ENCODE results near the gene MLN. TPM values are rescaled to one million over a fixed set of nuclear protein-coding genes. Genes with fewer than 3 reads are reported as not detected.

MLN gene
- total and polyA plus RNA-seq, 3 experiments from 2014 or later: not detected

DNA sequence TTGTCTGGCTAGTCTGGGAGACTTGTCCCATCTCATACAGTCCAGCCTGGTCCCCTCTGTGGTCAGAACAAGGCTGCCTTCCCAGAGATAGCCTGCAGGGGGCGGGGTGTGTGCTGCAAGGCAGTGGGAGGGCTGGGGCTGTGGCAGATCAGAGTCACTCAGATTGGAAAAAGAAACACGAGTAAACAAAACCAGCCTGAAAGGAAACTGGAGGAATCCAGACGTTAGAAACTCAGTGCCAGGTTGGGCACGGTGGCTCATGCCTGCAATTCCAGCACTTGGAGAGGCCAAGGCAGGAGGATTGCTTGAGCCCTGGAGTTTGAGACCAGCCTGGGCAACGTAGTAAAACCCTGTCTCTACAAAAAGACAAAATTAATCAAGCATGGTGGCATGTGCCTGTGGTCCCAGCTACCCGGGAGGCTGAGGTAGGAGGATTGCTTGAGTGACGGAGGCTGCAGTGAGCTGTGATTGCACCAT is 35.1 kb downstream of the MLN start:
- H3K9me3 ChIP-seq (ENCODE audit: low read length): no peaks in the 10 kb centered on the region
- Mint-ChIP-seq H3K27me3 (peaks cover 6 to 18% of the 10 kb centered on the region in 2 donors), H3K27ac (no peak overlapping the region), H3K9me3 (no peaks in the 10 kb centered on the region), H3K36me3 (peaks cover 0 to 18% (median 2%) of the 10 kb centered on the region in 3 donors), H3K4me1 (peaks cover 13 to 23% (median 16%) of the 10 kb centered on the region in 3 donors), H3K4me3 (no peak overlapping the region)
- ChIA-PET CTCF (interaction anchor here (1.1 to 8.6 kb wide), 12 partner anchors 9 to 387 kb away, joined by 3 to 106 read pairs (median 6); partner anchors contain the start of gene UQCC2), POLR2A (no interaction called here)
- H3K4me3 ChIP-seq (ENCODE audit: low read length): no peak overlapping the region
- no peaks in the 10 kb centered on the region for H3K27me3 ChIP-seq (ENCODE audit: insufficient read depth, low read length, poor library complexity, severe bottlenecking)
- peaks cover 6% of the 10 kb centered on the region for H3K4me1 ChIP-seq (ENCODE audit: insufficient read depth, low read length)
- no peak overlapping the region for H3K27ac ChIP-seq (ENCODE audit: low read depth, low read length)
- peaks cover 8% of the 10 kb centered on the region for H3K36me3 ChIP-seq (ENCODE audit: insufficient read depth, low read length)
- DNase-seq: peak; percentile 49 to 77 (median 55)

DNA sequence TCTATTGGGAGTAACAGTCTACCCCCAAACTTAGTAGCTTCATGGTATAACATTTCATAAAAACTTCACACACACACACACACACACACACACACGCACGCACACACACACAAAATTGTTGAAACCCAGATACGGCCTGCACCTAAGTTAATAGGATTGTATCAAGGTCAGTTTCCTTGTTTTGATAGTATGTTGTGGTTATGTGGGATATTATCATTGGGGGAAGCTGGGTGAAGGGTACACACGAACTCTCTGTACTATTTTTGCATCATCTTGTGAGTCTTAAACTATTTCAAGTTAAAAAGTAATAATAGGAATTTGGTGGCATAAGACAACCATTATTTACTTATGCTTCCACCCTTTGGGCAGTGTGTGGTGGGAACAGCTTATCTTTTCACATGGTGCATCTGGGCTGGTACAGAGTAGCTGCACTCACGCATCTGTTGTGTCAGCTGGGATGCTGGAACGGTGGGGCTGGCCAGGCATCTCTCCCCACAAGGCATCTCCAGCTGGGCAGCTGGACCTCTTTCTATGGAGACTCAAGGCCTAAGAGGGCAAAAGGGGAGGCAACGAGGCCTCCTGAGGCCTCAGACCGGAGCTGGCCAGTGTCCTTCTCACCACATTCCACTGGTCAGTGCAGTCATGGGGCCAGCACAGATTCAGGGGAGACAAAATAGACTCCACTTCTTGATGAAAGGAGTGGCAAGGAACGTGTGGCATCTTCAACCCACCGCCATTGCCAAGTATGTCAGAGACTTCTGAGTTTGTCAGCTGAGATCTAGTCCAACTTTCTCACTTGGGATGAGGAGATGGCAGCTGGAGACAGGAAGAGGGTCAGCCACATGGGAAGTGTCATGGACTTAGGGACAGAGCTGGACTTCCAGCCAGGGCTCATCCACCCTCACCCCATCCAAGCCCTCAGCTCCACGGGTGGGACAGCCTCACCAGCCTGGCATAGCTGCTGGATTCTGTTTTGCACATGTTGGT is 36.6 kb downstream of the MLN start:
- Histone ChIP-seq H3K27ac (ENCODE audit: low read depth, low read length) (no peak overlapping the region), H3K27me3 (ENCODE audit: insufficient read depth, low read length, poor library complexity, severe bottlenecking) (no peaks in the 10 kb centered on the region), H3K4me1 (ENCODE audit: insufficient read depth, low read length) (peaks cover 6% of the 10 kb centered on the region), H3K9me3 (ENCODE audit: low read length) (no peaks in the 10 kb centered on the region), H3K36me3 (ENCODE audit: insufficient read depth, low read length) (peaks cover 2% of the 10 kb centered on the region), H3K4me3 (ENCODE audit: low read length) (no peak overlapping the region)
- no peaks in the 10 kb centered on the region for H3K9me3 Mint-ChIP-seq
- H3K36me3 Mint-ChIP-seq: peaks cover 0 to 6% (median 0%) of the 10 kb centered on the region in 3 donors
- H3K27me3 Mint-ChIP-seq: peaks cover 8 to 18% of the 10 kb centered on the region in 2 donors
- H3K4me1 Mint-ChIP-seq: peaks cover 8 to 18% (median 8%) of the 10 kb centered on the region in 3 donors
- ChIA-PET POLR2A (no interaction called here), CTCF (interaction anchor here (1.1 to 8.6 kb wide), 12 partner anchors 7 to 388 kb away, joined by 3 to 106 read pairs (median 6); partner anchors contain the start of gene UQCC2)
- H3K27ac Mint-ChIP-seq: no peak overlapping the region
- no peak overlapping the region for H3K4me3 Mint-ChIP-seq
- no peak for DNase-seq

DNA sequence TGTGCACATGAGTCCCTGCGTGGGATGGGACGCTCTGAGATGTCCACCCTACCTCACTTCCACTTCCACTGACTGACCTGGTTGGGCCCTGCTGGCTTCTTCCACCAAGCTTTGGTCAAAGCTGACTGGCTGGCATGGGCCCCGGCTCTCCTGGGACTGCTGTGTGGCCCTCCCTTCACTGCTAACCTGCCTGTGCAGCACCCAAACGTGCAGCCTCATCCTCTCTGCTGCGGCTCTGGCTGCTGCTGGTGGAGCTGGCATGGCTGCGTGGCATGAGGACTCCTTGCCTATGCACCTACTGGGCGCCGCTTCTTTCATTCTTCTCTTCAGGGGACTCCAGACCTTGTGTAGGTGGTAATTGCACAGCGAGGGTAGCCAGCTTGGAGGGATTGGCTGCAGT is 38.4 kb downstream of the MLN start:
- ChIA-PET POLR2A (no interaction called here), CTCF (no interaction called here)
- Mint-ChIP-seq H3K4me1 (peaks cover 0 to 12% (median 1%) of the 10 kb centered on the region in 3 donors), H3K4me3 (no peak overlapping the region), H3K36me3 (no peaks in the 10 kb centered on the region), H3K27ac (no peak overlapping the region), H3K9me3 (no peaks in the 10 kb centered on the region), H3K27me3 (peaks cover 8 to 18% of the 10 kb centered on the region in 2 donors)
- no peak overlapping the region for H3K27ac ChIP-seq (ENCODE audit: low read depth, low read length)
- H3K4me3 ChIP-seq (ENCODE audit: low read length): no peak overlapping the region
- H3K9me3 ChIP-seq (ENCODE audit: low read length): no peaks in the 10 kb centered on the region
- DNase-seq: no peak
- no peaks in the 10 kb centered on the region for H3K27me3 ChIP-seq (ENCODE audit: insufficient read depth, low read length, poor library complexity, severe bottlenecking)
- H3K36me3 ChIP-seq (ENCODE audit: insufficient read depth, low read length): no peaks in the 10 kb centered on the region
- H3K4me1 ChIP-seq (ENCODE audit: insufficient read depth, low read length): no peaks in the 10 kb centered on the region

DNA sequence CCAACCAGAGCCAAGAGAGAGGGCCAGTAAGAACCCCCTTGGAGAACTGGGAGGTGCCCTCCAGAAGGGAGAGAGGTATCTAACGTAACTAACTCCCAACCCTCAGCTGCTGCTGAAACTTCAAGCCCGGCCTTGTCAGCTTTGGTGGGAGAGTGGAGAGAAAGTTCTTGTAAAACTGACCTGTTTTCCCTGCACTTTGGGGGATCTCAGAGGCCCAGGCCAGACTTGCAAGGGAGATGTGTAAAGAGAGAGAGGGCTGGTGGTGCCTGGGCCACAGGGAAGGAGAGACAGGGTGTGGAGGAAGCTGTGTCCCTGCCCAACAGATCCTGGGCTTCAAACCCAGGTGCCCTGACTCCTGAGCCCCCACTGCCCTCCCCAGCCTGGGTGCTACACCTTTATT is 39.8 kb downstream of the MLN start:
- POLR2A ChIA-PET: no interaction called here
- Mint-ChIP-seq H3K36me3 (no peaks in the 10 kb centered on the region), H3K4me1 (peaks cover 0 to 12% (median 1%) of the 10 kb centered on the region in 3 donors), H3K9me3 (no peaks in the 10 kb centered on the region), H3K27ac (no peak overlapping the region), H3K4me3 (no peak overlapping the region), H3K27me3 (peaks cover 7 to 18% of the 10 kb centered on the region in 2 donors)
- H3K27ac ChIP-seq (ENCODE audit: low read depth, low read length): no peak overlapping the region
- H3K9me3 ChIP-seq (ENCODE audit: low read length): no peaks in the 10 kb centered on the region
- CTCF ChIA-PET: interaction anchor here (1.3 to 2.4 kb wide), 3 partner anchors 8 to 391 kb away, joined by 3 to 13 read pairs (median 6); no protein-coding TSS in a partner anchor
- no peak for DNase-seq
- no peak overlapping the region for H3K4me3 ChIP-seq (ENCODE audit: low read length)
- no peaks in the 10 kb centered on the region for H3K4me1 ChIP-seq (ENCODE audit: insufficient read depth, low read length)
- no peaks in the 10 kb centered on the region for H3K36me3 ChIP-seq (ENCODE audit: insufficient read depth, low read length)
- H3K27me3 ChIP-seq (ENCODE audit: insufficient read depth, low read length, poor library complexity, severe bottlenecking): no peaks in the 10 kb centered on the region

DNA sequence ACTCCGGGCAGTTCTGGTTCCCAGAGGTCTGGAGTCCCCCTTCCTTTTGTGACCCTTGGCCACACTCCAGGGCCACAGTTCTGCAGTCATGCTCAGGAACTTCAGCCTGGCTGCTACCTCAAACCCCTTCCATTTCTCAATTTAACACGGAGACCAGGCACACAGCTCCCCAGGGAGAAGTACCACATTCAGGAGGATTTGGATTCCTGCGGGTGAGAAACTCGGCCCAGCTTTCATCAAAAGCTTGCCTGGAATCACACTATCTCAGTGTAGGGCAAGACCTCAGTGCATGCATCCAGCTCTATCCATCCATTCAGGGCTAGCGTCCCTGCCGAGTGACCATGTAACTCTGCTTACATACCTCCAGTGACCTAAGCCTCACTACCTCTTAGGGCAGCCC is 40.3 kb downstream of the MLN start:
- Histone ChIP-seq H3K27me3 (ENCODE audit: insufficient read depth, low read length, poor library complexity, severe bottlenecking) (no peaks in the 10 kb centered on the region), H3K4me1 (ENCODE audit: insufficient read depth, low read length) (no peaks in the 10 kb centered on the region), H3K36me3 (ENCODE audit: insufficient read depth, low read length) (no peaks in the 10 kb centered on the region), H3K9me3 (ENCODE audit: low read length) (no peaks in the 10 kb centered on the region), H3K4me3 (ENCODE audit: low read length) (no peak overlapping the region), H3K27ac (ENCODE audit: low read depth, low read length) (no peak overlapping the region)
- Mint-ChIP-seq H3K4me3 (no peak overlapping the region), H3K36me3 (no peaks in the 10 kb centered on the region), H3K27ac (peak overlapping the region in 1 of 8 donors; percentile 65), H3K4me1 (peaks cover 0 to 9% (median 1%) of the 10 kb centered on the region in 3 donors), H3K27me3 (peaks cover 7 to 16% of the 10 kb centered on the region in 2 donors), H3K9me3 (no peaks in the 10 kb centered on the region)
- ChIA-PET POLR2A (no interaction called here), CTCF (interaction anchor here (1.3 to 2.4 kb wide), 3 partner anchors 8 to 392 kb away, joined by 3 to 13 read pairs (median 6); no protein-coding TSS in a partner anchor)
- no peak for DNase-seq

- POLR2A ChIA-PET: no interaction called here
- H3K9me3 ChIP-seq (ENCODE audit: low read length): no peaks in the 10 kb centered on the region
Observed at GRCh38 chr6:33762713-33763112, 41.1 kb downstream of the MLN start.

DNA sequence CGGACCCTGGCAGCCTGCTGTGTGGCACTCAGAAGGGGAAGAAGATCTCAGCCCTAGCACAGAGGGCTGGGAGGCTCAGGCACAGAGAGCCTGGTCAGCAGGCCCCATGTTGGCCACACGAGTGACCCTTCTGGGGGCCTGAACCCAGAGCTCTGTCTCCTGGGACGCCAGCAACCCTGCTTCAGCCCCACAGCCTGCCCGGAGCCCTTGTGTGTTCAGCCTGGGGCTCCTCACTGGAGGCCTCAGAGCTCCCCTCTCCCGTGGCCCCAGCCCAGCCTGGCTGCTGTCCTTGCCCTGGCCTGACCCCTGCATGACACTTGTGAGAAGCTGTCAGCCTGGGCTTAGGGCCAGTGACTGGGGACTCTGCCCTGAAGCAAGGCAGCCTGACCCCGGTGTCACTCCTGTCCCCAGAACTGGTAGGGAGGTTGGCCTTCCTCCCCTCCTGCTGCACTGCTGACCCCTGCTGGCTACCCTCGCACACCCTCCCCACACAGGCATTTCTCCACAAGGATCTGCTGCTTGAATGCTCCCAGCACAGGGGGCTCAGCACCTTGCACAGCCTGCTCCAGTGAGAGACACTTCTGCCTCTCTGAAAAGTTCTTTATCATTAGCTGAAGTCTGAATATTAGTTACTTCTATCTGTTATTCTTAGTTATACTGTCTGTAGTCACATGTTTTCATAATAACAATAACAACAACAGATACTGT is 41.7 kb downstream of the MLN start:
- Mint-ChIP-seq H3K36me3 (no peaks in the 10 kb centered on the region), H3K27ac (no peak overlapping the region), H3K4me3 (peak overlapping the region in 1 of 7 donors; percentile 7), H3K4me1 (peaks cover 0 to 7% (median 1%) of the 10 kb centered on the region in 3 donors), H3K27me3 (peaks cover 5 to 16% of the 10 kb centered on the region in 2 donors), H3K9me3 (no peaks in the 10 kb centered on the region)
- Histone ChIP-seq H3K27ac (ENCODE audit: low read depth, low read length) (no peak overlapping the region), H3K4me1 (ENCODE audit: insufficient read depth, low read length) (no peaks in the 10 kb centered on the region), H3K4me3 (ENCODE audit: low read length) (no peak overlapping the region), H3K9me3 (ENCODE audit: low read length) (no peaks in the 10 kb centered on the region), H3K27me3 (ENCODE audit: insufficient read depth, low read length, poor library complexity, severe bottlenecking) (no peaks in the 10 kb centered on the region), H3K36me3 (ENCODE audit: insufficient read depth, low read length) (no peaks in the 10 kb centered on the region)
- ChIA-PET POLR2A (no interaction called here), CTCF (interaction anchor here (1.1 to 2.4 kb wide), 4 partner anchors 10 to 266 kb away, joined by 3 to 13 read pairs (median 4); no protein-coding TSS in a partner anchor)
- peak in 2 of 5 donors; percentile 18 to 21 for DNase-seq

More at GRCh38 chr6:33762713-33763112, 41.1 kb downstream of the MLN start:
- Mint-ChIP-seq H3K4me1 (peaks cover 0 to 7% (median 1%) of the 10 kb centered on the region in 3 donors), H3K36me3 (no peaks in the 10 kb centered on the region), H3K27ac (no peak overlapping the region), H3K9me3 (no peaks in the 10 kb centered on the region), H3K4me3 (no peak overlapping the region), H3K27me3 (peaks cover 5 to 14% of the 10 kb centered on the region in 2 donors)
- CTCF ChIA-PET: interaction anchor here (1.1 to 2.4 kb wide), 3 partner anchors 9 to 265 kb away, joined by 3 to 13 read pairs (median 6); no protein-coding TSS in a partner anchor
- Histone ChIP-seq H3K4me1 (ENCODE audit: insufficient read depth, low read length) (no peaks in the 10 kb centered on the region), H3K36me3 (ENCODE audit: insufficient read depth, low read length) (no peaks in the 10 kb centered on the region), H3K27me3 (ENCODE audit: insufficient read depth, low read length, poor library complexity, severe bottlenecking) (no peaks in the 10 kb centered on the region), H3K4me3 (ENCODE audit: low read length) (no peak overlapping the region), H3K27ac (ENCODE audit: low read depth, low read length) (no peak overlapping the region)
- DNase-seq: no peak
